ENCODE results near the gene LDLRAP1. TPM values are rescaled to one million over a fixed set of nuclear protein-coding genes. Genes with fewer than 3 reads are reported as not detected.

The LDLRAP1 gene
- total and polyA plus RNA-seq, 4 donors = 17.5 to 34.7 (median 29.8) TPM

GRCh38 chr1:25555753-25556092 is 12.3 kb downstream of the LDLRAP1 start:
- Histone ChIP-seq H3K9me3 (ENCODE audit: control insufficient read depth, low read length) (no peaks in the 10 kb centered on the region), H3K4me1 (ENCODE audit: control insufficient read depth in 1 of 2, insufficient read depth in 2 of 2, low read length in 2 of 2) (no peaks in the 10 kb centered on the region), H3K27me3 (ENCODE audit: control insufficient read depth in 1 of 2, insufficient read depth in 2 of 2, low read length in 1 of 2) (no peaks in the 10 kb centered on the region), H3K36me3 (ENCODE audit: control insufficient read depth in 1 of 2, insufficient read depth in 2 of 2, low read length in 1 of 2) (no peaks in the 10 kb centered on the region), H3K27ac (ENCODE audit: low read depth in 1 of 2, low read length in 2 of 2) (peak overlapping the region in 1 of 2 donors; percentile 29), H3K4me3 (ENCODE audit: low read length in 2 of 2) (no peak overlapping the region)
- ATAC-seq (ENCODE audit: low FRiP score) (no peak), DNase-seq (no peak)
- 92 to 94% methylated on average over 5 of the region's 5 CpGs for WGBS, 2 donors
- intact Hi-C loops (cut with DNase I) = no loop called here

- Histone ChIP-seq H3K9me3 (ENCODE audit: control insufficient read depth, low read length) (no peaks in the 10 kb centered on the region), H3K27ac (ENCODE audit: low read depth in 1 of 2, low read length in 2 of 2) (peak overlapping the region in 1 of 2 donors; percentile 8), H3K4me3 (ENCODE audit: low read length in 2 of 2) (no peak overlapping the region), H3K4me1 (ENCODE audit: control insufficient read depth in 1 of 2, insufficient read depth in 2 of 2, low read length in 2 of 2) (no peaks in the 10 kb centered on the region), H3K36me3 (ENCODE audit: control insufficient read depth in 1 of 2, insufficient read depth in 2 of 2, low read length in 1 of 2) (no peaks in the 10 kb centered on the region), H3K27me3 (ENCODE audit: control insufficient read depth in 1 of 2, insufficient read depth in 2 of 2, low read length in 1 of 2) (no peaks in the 10 kb centered on the region)
- intact Hi-C loops (cut with DNase I) = no loop called here
- WGBS, 2 donors = 90 to 91% methylated on average over 11 of the region's 11 CpGs
- no peak for ATAC-seq (ENCODE audit: low FRiP score)
- DNase-seq = no peak
Measured at GRCh38 chr1:25556132-25556670, 12.8 kb downstream of the LDLRAP1 start.

- intact Hi-C loops (cut with DNase I) = no loop called here
- Histone ChIP-seq H3K9me3 (ENCODE audit: control insufficient read depth, low read length) (no peaks in the 10 kb centered on the region), H3K36me3 (ENCODE audit: control insufficient read depth in 1 of 2, insufficient read depth in 2 of 2, low read length in 1 of 2) (no peaks in the 10 kb centered on the region), H3K4me3 (ENCODE audit: low read length in 2 of 2) (no peak overlapping the region), H3K27ac (ENCODE audit: low read depth in 1 of 2, low read length in 2 of 2) (no peak overlapping the region), H3K27me3 (ENCODE audit: control insufficient read depth in 1 of 2, insufficient read depth in 2 of 2, low read length in 1 of 2) (no peaks in the 10 kb centered on the region), H3K4me1 (ENCODE audit: control insufficient read depth in 1 of 2, insufficient read depth in 2 of 2, low read length in 2 of 2) (no peaks in the 10 kb centered on the region)
- DNase-seq (peak in 1 of 2 donors; percentile 71), ATAC-seq (ENCODE audit: low FRiP score) (no peak)
- 81 to 83% methylated on average over 10 of the region's 10 CpGs for WGBS, 2 donors
Measured at GRCh38 chr1:25556791-25557476, 13.5 kb downstream of the LDLRAP1 start.

GRCh38 chr1:25557543-25557942 is 14.1 kb downstream of the LDLRAP1 start:
- Histone ChIP-seq H3K36me3 (ENCODE audit: control insufficient read depth in 1 of 2, insufficient read depth in 2 of 2, low read length in 1 of 2) (no peaks in the 10 kb centered on the region), H3K27me3 (ENCODE audit: control insufficient read depth in 1 of 2, insufficient read depth in 2 of 2, low read length in 1 of 2) (no peaks in the 10 kb centered on the region), H3K9me3 (ENCODE audit: control insufficient read depth, low read length) (no peaks in the 10 kb centered on the region), H3K4me1 (ENCODE audit: control insufficient read depth in 1 of 2, insufficient read depth in 2 of 2, low read length in 2 of 2) (no peaks in the 10 kb centered on the region), H3K27ac (ENCODE audit: low read depth in 1 of 2, low read length in 2 of 2) (no peak overlapping the region), H3K4me3 (ENCODE audit: low read length in 2 of 2) (no peak overlapping the region)
- WGBS, 2 donors = 65 to 67% methylated on average over 7 of the region's 7 CpGs
- ATAC-seq (ENCODE audit: low FRiP score) (no peak), DNase-seq (no peak)
- intact Hi-C loops (cut with DNase I) = no loop called here

- DNase-seq (no peak), ATAC-seq (ENCODE audit: low FRiP score) (no peak)
- H3K36me3 ChIP-seq (ENCODE audit: control insufficient read depth in 1 of 2, insufficient read depth in 2 of 2, low read length in 1 of 2) = peaks cover 0 to 2% of the 10 kb centered on the region in 2 donors
- intact Hi-C loops (cut with DNase I) = no loop called here
- H3K27ac ChIP-seq (ENCODE audit: low read depth in 1 of 2, low read length in 2 of 2) = no peak overlapping the region
- no peak overlapping the region for H3K4me3 ChIP-seq (ENCODE audit: low read length in 2 of 2)
- no peaks in the 10 kb centered on the region for H3K4me1 ChIP-seq (ENCODE audit: control insufficient read depth in 1 of 2, insufficient read depth in 2 of 2, low read length in 2 of 2)
- 53 to 69% methylated on average over 6 of the region's 6 CpGs for WGBS, 2 donors
- no peaks in the 10 kb centered on the region for H3K27me3 ChIP-seq (ENCODE audit: control insufficient read depth in 1 of 2, insufficient read depth in 2 of 2, low read length in 1 of 2)
- H3K9me3 ChIP-seq (ENCODE audit: control insufficient read depth, low read length) = no peaks in the 10 kb centered on the region
Measured at GRCh38 chr1:25559031-25559430, 15.6 kb downstream of the LDLRAP1 start.

GRCh38 chr1:25560001-25560400 is 16.6 kb downstream of the LDLRAP1 start:
- no peak overlapping the region for H3K4me3 ChIP-seq (ENCODE audit: low read length in 2 of 2)
- H3K4me1 ChIP-seq (ENCODE audit: control insufficient read depth in 1 of 2, insufficient read depth in 2 of 2, low read length in 2 of 2) = no peaks in the 10 kb centered on the region
- no peaks in the 10 kb centered on the region for H3K9me3 ChIP-seq (ENCODE audit: control insufficient read depth, low read length)
- intact Hi-C loops (cut with DNase I) = no loop called here
- 70 to 74% methylated on average over 9 of the region's 9 CpGs for WGBS, 2 donors
- H3K36me3 ChIP-seq (ENCODE audit: control insufficient read depth in 1 of 2, insufficient read depth in 2 of 2, low read length in 1 of 2) = peaks cover 0 to 2% of the 10 kb centered on the region in 2 donors
- DNase-seq (no peak), ATAC-seq (ENCODE audit: low FRiP score) (no peak)
- no peaks in the 10 kb centered on the region for H3K27me3 ChIP-seq (ENCODE audit: control insufficient read depth in 1 of 2, insufficient read depth in 2 of 2, low read length in 1 of 2)
- no peak overlapping the region for H3K27ac ChIP-seq (ENCODE audit: low read depth in 1 of 2, low read length in 2 of 2)

GRCh38 chr1:25560788-25561187 is 17.4 kb downstream of the LDLRAP1 start:
- Histone ChIP-seq H3K4me1 (ENCODE audit: control insufficient read depth in 1 of 2, insufficient read depth in 2 of 2, low read length in 2 of 2) (no peaks in the 10 kb centered on the region), H3K4me3 (ENCODE audit: low read length in 2 of 2) (no peak overlapping the region), H3K27ac (ENCODE audit: low read depth in 1 of 2, low read length in 2 of 2) (no peak overlapping the region), H3K36me3 (ENCODE audit: control insufficient read depth in 1 of 2, insufficient read depth in 2 of 2, low read length in 1 of 2) (peaks cover 0 to 2% of the 10 kb centered on the region in 2 donors), H3K27me3 (ENCODE audit: control insufficient read depth in 1 of 2, insufficient read depth in 2 of 2, low read length in 1 of 2) (no peaks in the 10 kb centered on the region), H3K9me3 (ENCODE audit: control insufficient read depth, low read length) (no peaks in the 10 kb centered on the region)
- 77 to 85% methylated on average over 4 of the region's 4 CpGs for WGBS, 2 donors
- DNase-seq = no peak
- intact Hi-C loops (cut with DNase I) = no loop called here
- no peak for ATAC-seq (ENCODE audit: low FRiP score)

GRCh38 chr1:25561421-25562100 is 18.2 kb downstream of the LDLRAP1 start:
- intact Hi-C loops (cut with DNase I) = no loop called here
- no peak overlapping the region for H3K27ac ChIP-seq (ENCODE audit: low read depth in 1 of 2, low read length in 2 of 2)
- H3K4me1 ChIP-seq (ENCODE audit: control insufficient read depth in 1 of 2, insufficient read depth in 2 of 2, low read length in 2 of 2) = no peaks in the 10 kb centered on the region
- H3K27me3 ChIP-seq (ENCODE audit: control insufficient read depth in 1 of 2, insufficient read depth in 2 of 2, low read length in 1 of 2) = no peaks in the 10 kb centered on the region
- 66 to 70% methylated on average over 8 of the region's 8 CpGs for WGBS, 2 donors
- ATAC-seq (ENCODE audit: low FRiP score) = no peak
- no peak for DNase-seq
- H3K9me3 ChIP-seq (ENCODE audit: control insufficient read depth, low read length) = no peaks in the 10 kb centered on the region
- H3K4me3 ChIP-seq (ENCODE audit: low read length in 2 of 2) = no peak overlapping the region
- peaks cover 0 to 2% of the 10 kb centered on the region in 2 donors for H3K36me3 ChIP-seq (ENCODE audit: control insufficient read depth in 1 of 2, insufficient read depth in 2 of 2, low read length in 1 of 2)

Measured in aorta (tissue), 5 donors.